Fibroblast of mammary gland (primary cell): ENCODE results near the gene AGAP1.
"Not testable (repeated sequence)": the region's sequence is repeated elsewhere in the genome, so short reads cannot be mapped to it uniquely, and the experiment has no call there.

Source experiments
- DNase-seq: peaks from one replicate; pipeline ENCODE4 v3.0.0-alpha.2; 2010; ENCODE audit warnings: low read depth
- H3K4me3 ChIP-seq: 2 replicates; pipeline ENCODE4 v1.5.1; 2011; ENCODE audit warnings: low read depth, mild to moderate bottlenecking, low read length, moderate library complexity; ENCODE audit not compliant: control insufficient read depth
- CTCF ChIP-seq: conservative IDR thresholded peaks from 2 replicates; pipeline ENCODE4 v1.5.1; 2011; ENCODE audit warnings: low read depth, low read length, inconsistent platforms; ENCODE audit not compliant: control insufficient read depth, insufficient read depth

Gene AGAP1

GRCh38 chr2:235757212-235757611 lies 263.4 kb downstream of the AGAP1 start:
- no peak overlapping the region for H3K4me3 ChIP-seq
- TF ChIP-seq CTCF: no peak
- no peak for DNase-seq

- H3K4me3 ChIP-seq: no peak overlapping the region
- no peak for TF ChIP-seq CTCF
- no peak for DNase-seq
These were observed 263.8 kb downstream of the AGAP1 start for GRCh38 chr2:235757640-235758039.

- TF ChIP-seq CTCF: no peak
- no peak overlapping the region for H3K4me3 ChIP-seq
- no peak for DNase-seq
These were observed 269.2 kb downstream of the AGAP1 start for GRCh38 chr2:235762832-235763598.

- H3K4me3 ChIP-seq: no peak overlapping the region
- no peak for DNase-seq
- TF ChIP-seq CTCF: no peak
These were observed 270.0 kb downstream of the AGAP1 start for GRCh38 chr2:235763816-235764215.

- H3K4me3 ChIP-seq, DNase-seq: not testable (repeated sequence)
These were observed 270.6 kb downstream of the AGAP1 start for GRCh38 chr2:235764478-235764877.

GRCh38 chr2:235765181-235765820 lies 271.5 kb downstream of the AGAP1 start:
- no peak for TF ChIP-seq CTCF
- peak; percentile 99 for DNase-seq
- H3K4me3 ChIP-seq: peak overlapping the region; percentile 23

- no peak overlapping the region for H3K4me3 ChIP-seq
- peak; percentile 82 for DNase-seq
- TF ChIP-seq CTCF: peak; percentile 87
These were observed 272.4 kb downstream of the AGAP1 start for GRCh38 chr2:235766278-235766677.
